Naive thymus-derived CD8-positive, alpha-beta T cell (primary cell): ENCODE results near the gene MGST2. TPM values are rescaled to one million over a fixed set of nuclear protein-coding genes. Genes with fewer than 3 reads are reported as not detected.

ENCODE experiments used
- ATAC-seq, 2 donors: fragments of 150-1000 bp; cut with Tn5 transposase in 1 of 2; sonication (Bioruptor Pico), chemical (Tn5 transposase) in 1 of 2; 1 replicate in 1 of 2; 2 replicates in 1 of 2; pipeline ENCODE4 v1.10.0; 2021; ENCODE audit warnings: mild to moderate bottlenecking in 2 of 2, moderate library complexity in 2 of 2
- POLR2A ChIA-PET: fragments of 350-600 bp; sonication (Branson Sonifier 250); formaldehyde crosslinking; loops from one replicate; lab custom pipeline; 2021; ENCODE audit warnings: antibody characterized with exemption; lab: Charles Lee
- DNase-seq, 10 donors: peaks; one replicate each; pipeline versions ENCODE4 v3.0.0 to v3.0.0-alpha.2; 2020 to 2022
- H3K27ac Mint-ChIP-seq, 10 donors: one replicate each; pipeline ENCODE4 v1.8.0; 2020 to 2022; ENCODE audit warnings: mild to moderate bottlenecking in 10 of 10, mixed read lengths in 10 of 10, moderate library complexity in 4 of 10, inconsistent platforms in 1 of 10
- H3K27me3 Mint-ChIP-seq, 5 donors: one replicate each; pipeline ENCODE4 v1.8.0; 2021 to 2022; ENCODE audit warnings: mixed read lengths in 5 of 5
- H3K36me3 Mint-ChIP-seq, 3 donors: one replicate each; pipeline ENCODE4 v1.8.0; 2020 to 2022; ENCODE audit warnings: mixed read lengths in 3 of 3, mild to moderate bottlenecking in 2 of 3, inconsistent platforms in 1 of 3
- H3K4me1 Mint-ChIP-seq, 4 donors: one replicate each; pipeline ENCODE4 v1.8.0; 2021 to 2022; ENCODE audit warnings: mixed read lengths in 4 of 4
- H3K4me3 Mint-ChIP-seq, 10 donors: one replicate each; pipeline ENCODE4 v1.8.0; 2020 to 2022; ENCODE audit warnings: mild to moderate bottlenecking in 10 of 10, mixed read lengths in 10 of 10, moderate library complexity in 6 of 10, inconsistent platforms in 1 of 10
- H3K9me3 Mint-ChIP-seq, 9 donors: one replicate each; pipeline ENCODE4 v1.8.0; 2020 to 2022; ENCODE audit warnings: mixed read lengths in 9 of 9, mild to moderate bottlenecking in 3 of 9, inconsistent platforms in 1 of 9, moderate library complexity in 1 of 9
- polyA plus RNA-seq, 3 donors: library from polyadenylated mRNA; unstranded; fragments of 300-500 nt; fragmentation: Illumina TruSeq; gene quantifications; one replicate each; pipeline ENCODE4 v1.2.3, GENCODE V29; 2021
- total RNA-seq, 8 experiments: library from RNA in 2 of 8; stranded (reverse) in 2 of 8; gene quantifications; one replicate each; pipeline ENCODE4 v1.2.3 and lab custom pipeline; 2021 to 2026

MGST2 gene
- total RNA-seq (under 1 TPM in 1 of 2 experiments, not detected in 1; 0.66 TPM), polyA plus RNA-seq (1 to 10 TPM in 2 of 3 donors, under 1 TPM in 1; 0.39 to 1.6 (median 1.5) TPM), total RNA-seq (lab: John Stamatoyannopoulos, UW) (0.14 to 1.3 (median 0.54) reads per million in 6 experiments)

GRCh38 chr4:139665690-139666529 lies at the start of gene MGST2:
TSS of gene MGST2 (plus strand) at chr4:139665819. CDS start at chr4:139666020, 201 bp downstream.
- H3K27me3 Mint-ChIP-seq, result peaks cover 0 to 6% (median 0%) of the 10 kb centered on the region in 5 donors
- peak within 1 kb of the TSS in 9 of 10 donors; percentile 58 to 89 (median 80) for H3K27ac Mint-ChIP-seq
- H3K4me3 Mint-ChIP-seq, result peak within 1 kb of the TSS; percentile 78 to 97 (median 93)
- ATAC-seq, result peak; percentile 57 to 65
- POLR2A ChIA-PET, result no interaction called here
- H3K4me1 Mint-ChIP-seq, result peaks cover 5 to 21% (median 20%) of the 10 kb centered on the region in 4 donors
- H3K36me3 Mint-ChIP-seq, result no peaks in the 10 kb centered on the region
- DNase-seq, result peak in 1 of 10 donors; percentile 17
- no peaks in the 10 kb centered on the region for H3K9me3 Mint-ChIP-seq

DNA sequence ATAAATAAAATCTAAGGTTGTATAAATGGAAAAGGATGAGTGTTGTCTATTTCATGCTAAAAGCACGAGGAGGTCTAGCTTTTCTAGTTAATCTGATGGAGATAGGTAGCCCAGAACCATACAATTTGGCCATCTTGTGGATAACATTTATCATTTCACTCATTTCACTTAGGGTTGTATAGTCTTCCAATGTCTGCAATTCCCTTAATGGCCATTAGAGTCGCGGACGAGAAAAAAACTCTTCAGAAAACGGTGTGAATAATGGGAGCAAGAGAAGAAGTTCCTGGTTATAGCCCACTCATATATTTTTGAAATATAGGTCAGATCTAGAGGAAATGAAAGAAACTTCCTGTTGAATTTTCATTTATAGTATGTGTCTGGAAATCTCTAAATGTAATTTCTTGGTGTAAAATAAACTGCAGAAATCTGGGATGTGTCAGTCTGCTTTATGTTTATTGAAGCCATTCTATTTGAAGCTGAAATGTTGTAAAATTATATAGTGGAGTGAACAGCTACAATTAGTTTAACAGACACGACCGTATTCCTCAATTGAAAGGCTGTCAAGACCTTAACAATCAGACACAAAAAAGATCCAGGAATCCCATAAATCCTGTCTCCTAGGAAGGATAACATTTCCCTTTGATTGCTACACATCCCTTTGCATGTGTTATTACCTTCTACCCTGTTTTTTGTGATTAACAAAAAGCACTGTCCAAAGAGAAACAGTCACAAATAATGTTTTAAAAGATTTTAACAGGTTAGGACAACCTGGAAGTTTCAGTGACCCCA lies 47.7 kb upstream of the MGST2 start:
- H3K9me3 Mint-ChIP-seq, result no peaks in the 10 kb centered on the region
- DNase-seq, result no peak
- no peaks in the 10 kb centered on the region for H3K4me1 Mint-ChIP-seq
- no peak for ATAC-seq
- H3K27ac Mint-ChIP-seq, result no peak overlapping the region
- no peaks in the 10 kb centered on the region for H3K36me3 Mint-ChIP-seq
- POLR2A ChIA-PET, result no interaction called here
- no peak overlapping the region for H3K4me3 Mint-ChIP-seq
- H3K27me3 Mint-ChIP-seq, result peaks cover 0 to 2% (median 0%) of the 10 kb centered on the region in 5 donors

GRCh38 chr4:139619644-139620043 lies 46.0 kb upstream of the MGST2 start:
- POLR2A ChIA-PET, result no interaction called here

GRCh38 chr4:139622901-139623381 lies 42.7 kb upstream of the MGST2 start:
- no peak for DNase-seq
- no peaks in the 10 kb centered on the region for H3K9me3 Mint-ChIP-seq
- POLR2A ChIA-PET, result no interaction called here
- no peaks in the 10 kb centered on the region for H3K4me1 Mint-ChIP-seq
- H3K36me3 Mint-ChIP-seq, result no peaks in the 10 kb centered on the region
- H3K27me3 Mint-ChIP-seq, result peaks cover 0 to 22% (median 7%) of the 10 kb centered on the region in 5 donors
- no peak overlapping the region for H3K4me3 Mint-ChIP-seq
- ATAC-seq, result no peak
- no peak overlapping the region for H3K27ac Mint-ChIP-seq

More at GRCh38 chr4:139619644-139620043, 46.0 kb upstream of the MGST2 start:
- Mint-ChIP-seq H3K4me1 (no peaks in the 10 kb centered on the region), H3K4me3 (no peak overlapping the region), H3K27me3 (peaks cover 0 to 20% (median 5%) of the 10 kb centered on the region in 5 donors), H3K36me3 (no peaks in the 10 kb centered on the region), H3K9me3 (no peaks in the 10 kb centered on the region), H3K27ac (no peak overlapping the region)
- ATAC-seq (peak in 1 of 2 donors; percentile 38), DNase-seq (no peak)

- POLR2A ChIA-PET, result no interaction called here
- peaks cover 0 to 22% (median 7%) of the 10 kb centered on the region in 5 donors for H3K27me3 Mint-ChIP-seq
- H3K4me3 Mint-ChIP-seq, result no peak overlapping the region
- no peak overlapping the region for H3K27ac Mint-ChIP-seq
- DNase-seq (no peak), ATAC-seq (no peak)
- H3K36me3 Mint-ChIP-seq, result no peaks in the 10 kb centered on the region
- no peaks in the 10 kb centered on the region for H3K9me3 Mint-ChIP-seq
- H3K4me1 Mint-ChIP-seq, result no peaks in the 10 kb centered on the region
These were observed 41.1 kb upstream of the MGST2 start for GRCh38 chr4:139624441-139625092.

GRCh38 chr4:139625093-139625455 lies 40.5 kb upstream of the MGST2 start:
- no peaks in the 10 kb centered on the region for H3K9me3 Mint-ChIP-seq
- POLR2A ChIA-PET, result no interaction called here
- DNase-seq (no peak), ATAC-seq (no peak)
- no peak overlapping the region for H3K27ac Mint-ChIP-seq
- peaks cover 0 to 22% (median 7%) of the 10 kb centered on the region in 5 donors for H3K27me3 Mint-ChIP-seq
- H3K4me3 Mint-ChIP-seq, result no peak overlapping the region
- H3K4me1 Mint-ChIP-seq, result no peaks in the 10 kb centered on the region
- no peaks in the 10 kb centered on the region for H3K36me3 Mint-ChIP-seq

GRCh38 chr4:139625482-139625881 lies 40.1 kb upstream of the MGST2 start:
- Mint-ChIP-seq H3K9me3 (no peaks in the 10 kb centered on the region), H3K27me3 (peaks cover 0 to 22% (median 7%) of the 10 kb centered on the region in 5 donors), H3K4me1 (no peaks in the 10 kb centered on the region), H3K36me3 (no peaks in the 10 kb centered on the region), H3K4me3 (no peak overlapping the region), H3K27ac (no peak overlapping the region)
- POLR2A ChIA-PET, result no interaction called here
- ATAC-seq, result no peak
- DNase-seq, result no peak

DNA sequence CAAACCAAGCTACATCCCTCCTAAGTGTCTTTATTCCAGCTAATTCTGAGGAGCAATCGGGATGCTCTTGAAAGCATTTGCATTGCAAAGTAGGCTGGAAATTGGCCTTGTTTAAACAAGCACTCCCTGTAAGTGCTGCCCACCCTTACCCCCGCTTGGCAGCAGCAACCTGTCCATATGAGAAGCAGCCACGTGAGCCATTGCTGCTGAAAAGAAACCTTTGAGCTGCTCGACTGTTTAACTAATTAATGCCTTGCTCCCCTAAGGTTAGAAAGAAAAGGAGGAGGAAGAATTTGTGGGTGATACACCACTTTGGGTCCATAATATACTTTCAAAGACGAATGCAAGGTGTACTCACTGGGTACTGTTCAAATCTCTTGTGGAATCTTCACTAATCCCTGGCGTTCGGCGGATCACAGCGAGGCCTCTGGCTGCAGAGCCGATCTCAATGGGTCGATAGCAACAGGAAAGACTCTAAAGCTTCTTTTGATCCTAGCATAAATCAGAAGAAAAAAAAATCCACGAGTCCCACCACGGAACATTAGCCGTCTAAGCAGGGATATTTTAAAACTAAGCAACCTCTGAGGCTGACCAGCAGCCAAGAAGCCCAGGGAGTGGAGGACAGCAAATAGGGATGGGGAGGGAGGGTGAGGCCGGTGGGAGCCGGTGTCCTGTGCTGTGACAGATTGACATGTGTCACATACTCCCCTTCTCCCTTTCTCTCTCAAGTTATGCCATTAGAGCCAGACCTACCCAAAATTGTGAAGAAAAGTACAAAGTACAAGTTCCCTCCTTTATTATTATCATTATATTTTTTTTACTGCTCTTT lies 37.2 kb upstream of the MGST2 start:
- Mint-ChIP-seq H3K4me1 (no peaks in the 10 kb centered on the region), H3K4me3 (no peak overlapping the region), H3K36me3 (no peaks in the 10 kb centered on the region), H3K27me3 (peaks cover 2 to 22% (median 6%) of the 10 kb centered on the region in 5 donors), H3K9me3 (no peaks in the 10 kb centered on the region), H3K27ac (no peak overlapping the region)
- no peak for DNase-seq
- POLR2A ChIA-PET, result no interaction called here
- ATAC-seq, result no peak

DNA sequence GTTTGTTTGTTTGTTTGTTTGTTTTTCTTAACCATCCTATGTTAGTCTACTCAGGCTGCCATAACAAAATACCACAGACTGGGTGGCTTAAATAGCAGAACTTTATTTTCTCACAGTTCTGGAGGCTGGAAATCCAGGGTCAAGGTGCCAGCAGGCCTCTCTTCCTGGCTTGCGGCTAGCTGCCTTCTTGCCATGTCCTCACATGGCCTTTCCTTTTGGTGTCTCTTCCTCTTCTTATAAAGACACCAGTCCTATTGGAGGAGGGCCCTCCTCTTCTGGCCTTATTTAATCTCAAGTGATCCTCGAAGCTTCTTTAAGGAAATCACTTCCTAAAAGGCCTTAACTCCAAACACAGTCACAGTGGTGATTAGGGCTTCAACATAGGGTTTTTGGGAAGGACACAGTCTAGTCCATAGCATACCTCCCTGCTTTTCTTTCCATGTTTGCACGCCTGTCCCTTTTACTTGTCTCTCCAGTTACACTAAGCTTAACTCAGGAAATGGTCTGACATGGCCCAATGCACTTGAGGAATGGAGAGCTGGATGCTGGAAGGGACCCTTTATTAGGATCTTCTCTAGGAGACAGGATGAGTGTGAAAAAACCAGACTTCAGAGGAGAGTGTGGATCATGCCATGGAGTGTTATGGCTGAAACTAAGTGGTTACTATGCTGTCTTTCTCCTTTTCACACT lies 36.0 kb upstream of the MGST2 start:
- Mint-ChIP-seq H3K4me3 (no peak overlapping the region), H3K36me3 (no peaks in the 10 kb centered on the region), H3K9me3 (no peaks in the 10 kb centered on the region), H3K27me3 (peaks cover 3 to 22% (median 13%) of the 10 kb centered on the region in 5 donors), H3K27ac (no peak overlapping the region), H3K4me1 (no peaks in the 10 kb centered on the region)
- POLR2A ChIA-PET, result no interaction called here
- ATAC-seq (no peak), DNase-seq (no peak)

DNA sequence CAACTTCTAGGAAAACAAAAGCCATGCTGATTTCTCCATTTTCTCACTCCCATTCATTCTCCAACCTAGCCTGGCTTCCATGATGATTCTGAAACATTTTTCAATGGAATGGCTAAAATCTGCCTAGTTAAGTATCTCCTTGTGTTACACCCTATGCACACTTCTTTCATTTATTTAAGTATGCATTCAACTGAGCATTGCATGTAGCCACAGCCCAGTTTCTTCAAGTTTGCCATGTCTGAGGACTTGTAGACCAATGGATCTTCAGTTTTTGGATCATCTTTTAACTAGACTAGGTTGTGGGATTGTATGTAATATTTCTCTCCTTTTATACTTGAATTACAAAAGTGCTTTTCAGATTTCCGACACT lies 35.5 kb upstream of the MGST2 start:
- no peaks in the 10 kb centered on the region for H3K4me1 Mint-ChIP-seq
- H3K4me3 Mint-ChIP-seq, result no peak overlapping the region
- H3K27me3 Mint-ChIP-seq, result peaks cover 3 to 21% (median 13%) of the 10 kb centered on the region in 5 donors
- ATAC-seq (no peak), DNase-seq (no peak)
- H3K36me3 Mint-ChIP-seq, result no peaks in the 10 kb centered on the region
- H3K9me3 Mint-ChIP-seq, result no peaks in the 10 kb centered on the region
- POLR2A ChIA-PET, result no interaction called here
- H3K27ac Mint-ChIP-seq, result no peak overlapping the region

DNA sequence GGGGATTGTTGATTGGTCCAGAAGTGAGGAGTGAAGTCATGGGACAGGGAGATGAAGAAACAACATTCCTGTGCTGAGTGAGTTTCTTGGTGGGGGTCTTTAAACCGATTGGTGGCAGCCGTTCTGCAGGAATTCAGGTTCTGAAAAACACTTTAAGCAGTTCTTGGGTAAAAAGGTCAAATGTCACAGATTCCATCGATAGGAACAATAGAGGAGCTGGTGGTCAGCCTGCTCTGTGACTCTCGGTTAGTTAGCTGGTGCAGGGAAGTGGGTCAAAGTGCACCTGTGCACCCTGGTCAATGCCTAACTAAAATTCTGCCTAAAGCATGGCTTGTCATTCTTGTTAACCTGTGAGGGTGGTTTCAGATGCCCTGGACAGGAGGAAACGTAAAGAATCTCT lies 34.6 kb upstream of the MGST2 start:
- Mint-ChIP-seq H3K9me3 (no peaks in the 10 kb centered on the region), H3K4me3 (no peak overlapping the region), H3K36me3 (no peaks in the 10 kb centered on the region), H3K27me3 (peaks cover 3 to 29% (median 17%) of the 10 kb centered on the region in 5 donors), H3K27ac (no peak overlapping the region), H3K4me1 (no peaks in the 10 kb centered on the region)
- ATAC-seq (no peak), DNase-seq (no peak)
- POLR2A ChIA-PET, result no interaction called here
